ENCODE data around the gene BCHE.

The BCHE gene

DNA sequence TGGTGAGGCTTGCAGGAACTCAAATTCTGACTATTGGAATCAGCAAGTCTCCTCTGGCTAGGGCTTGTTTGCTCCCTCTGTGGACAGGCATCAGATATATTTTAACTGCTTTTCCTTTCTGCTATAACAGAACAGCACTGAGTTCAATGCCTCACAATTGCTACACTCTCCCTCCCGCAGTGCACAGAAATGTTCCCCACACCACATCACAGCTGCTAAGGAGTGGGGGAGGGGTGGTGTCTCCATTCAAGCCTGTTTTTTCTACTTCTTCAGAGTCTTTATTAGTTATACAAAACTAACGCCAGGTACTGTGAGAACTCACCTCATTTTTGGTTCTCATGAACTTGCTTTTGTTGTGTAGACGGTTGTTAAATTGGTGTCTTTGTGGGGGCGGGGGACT is 68.5 kb downstream of the BCHE start:
- intact Hi-C loops (cut with DNase I) = no loop called here
- no peak for DNase-seq

DNA sequence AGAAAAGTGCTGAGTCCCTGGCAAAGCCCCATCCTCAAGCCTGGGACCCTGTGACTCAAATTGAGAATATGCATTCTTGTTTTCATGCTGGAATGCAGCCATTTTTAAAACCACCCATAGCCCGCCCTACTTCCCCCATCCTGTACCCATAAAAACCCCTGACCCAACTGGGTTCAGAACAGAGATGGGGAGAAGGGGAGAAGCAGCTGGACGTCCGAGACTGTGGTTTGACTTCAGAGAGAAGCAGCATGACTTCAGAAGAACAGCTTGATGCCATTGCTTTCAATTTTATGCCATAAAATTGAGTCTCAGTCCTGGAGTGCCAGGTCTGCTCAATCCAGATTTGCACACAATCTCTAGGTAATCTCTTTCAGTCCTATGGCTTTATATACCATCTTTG is 78.2 kb downstream of the BCHE start:
- intact Hi-C loops (cut with DNase I) = no loop called here
- no peak for DNase-seq

DNA sequence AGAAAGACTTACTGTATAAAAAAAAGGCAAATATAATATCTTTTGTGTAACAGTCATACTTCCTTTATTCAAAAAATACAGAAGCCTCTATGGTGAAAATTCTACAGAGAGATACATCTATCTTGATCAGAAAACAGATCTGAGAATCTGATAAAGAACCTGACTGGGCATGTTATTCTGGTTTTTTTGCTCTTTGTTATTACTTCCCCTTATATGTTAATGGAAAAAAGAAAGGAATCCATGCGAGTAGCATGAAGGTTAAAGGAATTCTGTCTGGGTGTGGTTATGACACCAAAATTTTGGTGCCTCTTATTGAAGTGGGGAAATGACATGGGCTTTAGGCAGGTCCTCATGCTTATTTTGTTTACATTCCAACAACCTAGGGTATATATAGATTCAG is 81.7 kb downstream of the BCHE start:
- intact Hi-C loops (cut with DNase I) = no loop called here
- no peak for DNase-seq

DNA sequence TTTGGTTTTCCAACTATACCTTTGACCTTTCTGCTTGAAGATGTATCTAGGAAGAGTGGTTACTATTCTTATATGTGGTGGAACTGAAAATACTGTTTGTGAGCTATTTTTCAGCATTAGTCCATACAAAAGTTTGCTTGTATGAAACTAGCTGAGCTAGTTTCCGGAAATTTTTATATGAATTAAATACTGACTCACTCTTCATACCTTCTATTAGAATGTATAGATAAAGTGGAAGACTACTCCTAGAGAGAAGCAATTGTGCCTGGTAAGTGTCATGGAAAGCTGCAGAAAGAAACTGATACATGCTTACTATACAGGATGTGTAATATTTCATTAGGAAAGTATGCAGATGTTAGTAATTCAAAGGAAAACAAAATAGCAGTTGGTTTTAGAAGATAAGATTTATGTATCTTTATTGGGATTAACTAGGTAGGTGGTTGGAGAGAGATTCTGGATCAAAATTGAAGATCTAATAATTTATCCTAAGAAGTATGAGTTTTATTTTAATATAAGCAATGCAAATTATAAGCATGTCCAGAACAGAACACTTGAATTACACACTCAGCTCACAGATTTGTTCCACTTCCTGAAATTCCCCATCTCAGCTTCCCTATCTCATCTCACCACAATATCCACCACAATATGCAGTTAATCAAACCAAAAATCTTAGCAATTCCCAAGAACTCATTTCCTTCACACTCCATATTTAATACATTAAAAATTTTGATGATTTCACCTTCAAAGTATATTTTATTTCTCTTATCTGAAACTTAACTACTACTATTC is 82.8 kb downstream of the BCHE start:
- intact Hi-C loops (cut with DNase I) = no loop called here
- DNase-seq = no peak

DNA sequence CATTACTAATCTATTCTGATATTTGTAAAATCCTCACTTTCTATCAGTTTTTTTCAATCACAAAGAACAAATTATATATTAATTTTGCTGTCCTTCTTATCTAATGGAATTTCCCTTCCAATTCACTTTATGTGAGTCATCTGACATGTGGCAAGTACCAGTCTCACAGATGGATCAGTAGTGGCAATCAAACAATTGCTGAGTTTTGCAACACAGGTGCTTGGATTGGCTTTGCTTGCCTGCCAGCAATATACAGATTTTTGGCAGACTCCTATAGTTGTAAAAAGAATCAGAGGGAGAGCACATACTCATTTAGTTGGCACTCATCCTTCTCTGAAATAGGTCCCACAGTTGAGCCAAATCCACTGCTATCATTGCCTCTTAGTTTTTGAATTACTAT is 83.7 kb downstream of the BCHE start:
- DNase-seq = no peak
- intact Hi-C loops (cut with DNase I) = no loop called here

DNA sequence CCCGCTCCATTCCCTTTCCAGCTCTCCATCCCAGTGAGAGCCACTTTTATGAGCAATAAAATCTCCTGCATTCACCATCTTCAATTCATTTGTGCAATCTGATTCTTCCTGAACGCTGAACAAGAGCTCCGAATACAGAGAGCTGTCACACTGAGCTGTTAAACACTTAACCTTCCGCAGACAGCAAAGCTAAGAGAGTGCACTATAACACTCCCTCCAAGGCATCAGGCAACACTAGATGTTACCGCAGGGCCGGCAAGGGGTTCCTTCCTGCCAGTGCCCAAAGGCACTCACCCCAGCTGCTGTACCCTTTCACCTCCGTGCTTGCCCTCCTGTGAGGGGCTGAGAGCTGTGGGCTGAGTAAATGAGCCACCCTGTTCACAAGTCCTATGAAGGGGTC is 85.6 kb downstream of the BCHE start:
- intact Hi-C loops (cut with DNase I) = no loop called here
- DNase-seq = peak in 3 of 42 donors; percentile 11 to 28 (median 12)

DNA sequence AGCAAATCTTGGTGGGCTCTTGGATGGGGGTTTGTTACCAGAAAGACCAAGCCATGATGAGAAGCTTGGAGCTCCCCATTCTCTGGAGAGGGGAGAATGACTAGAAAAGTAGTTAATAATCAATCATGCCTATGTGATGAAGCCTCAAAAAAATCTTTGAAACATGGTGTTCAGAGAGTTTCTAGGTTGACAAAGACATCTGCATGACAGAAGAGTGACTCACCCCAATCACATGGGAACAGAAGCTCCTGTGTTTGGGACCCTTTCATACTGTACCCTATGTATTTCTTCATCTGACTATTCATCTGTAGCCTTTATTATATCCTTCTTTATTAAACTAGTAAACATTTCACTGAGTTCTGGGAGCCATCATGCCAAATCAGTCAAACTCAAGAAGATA is 87.4 kb downstream of the BCHE start:
- intact Hi-C loops (cut with DNase I) = no loop called here
- no peak for DNase-seq

DNA sequence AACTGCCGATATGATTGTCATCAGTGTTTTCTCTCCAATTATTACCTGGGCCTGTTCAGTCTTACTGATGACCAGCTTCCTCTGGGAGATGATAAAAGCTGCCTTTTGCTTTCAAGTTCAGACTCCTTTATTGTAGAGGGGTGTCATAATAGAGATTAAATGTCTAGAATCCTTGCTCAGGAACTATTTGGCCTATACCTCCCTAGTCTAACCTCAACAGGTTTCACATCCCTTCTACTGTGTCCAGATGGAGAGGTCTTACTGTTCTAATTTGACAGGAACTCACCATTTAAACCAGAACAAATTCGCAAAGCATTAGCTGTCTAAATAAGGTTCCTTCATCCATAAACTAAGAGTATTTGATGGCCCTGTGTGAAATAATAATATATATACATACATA is 88.0 kb downstream of the BCHE start:
- DNase-seq = no peak
- intact Hi-C loops (cut with DNase I) = no loop called here

DNA sequence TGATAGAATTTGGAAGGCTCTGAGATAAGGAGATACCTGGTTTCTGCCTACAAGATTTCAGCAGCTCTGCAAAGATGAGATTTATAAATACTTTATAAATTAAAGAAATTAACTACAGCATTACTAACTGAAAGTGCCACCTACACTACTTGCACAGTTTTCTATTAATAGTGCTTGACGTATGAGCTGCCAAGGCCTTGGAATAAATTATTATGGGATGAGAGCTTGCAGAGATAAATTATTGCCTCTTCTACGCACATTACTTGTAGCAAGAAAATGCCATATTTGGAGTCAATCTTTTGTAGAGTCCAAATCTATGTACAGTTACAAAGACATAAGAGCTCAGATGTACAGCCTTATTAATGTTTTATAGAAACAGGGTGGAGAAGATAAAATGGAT is 89.1 kb downstream of the BCHE start:
- intact Hi-C loops (cut with DNase I) = no loop called here
- peak in 8 of 42 donors; percentile 11 to 61 (median 22) for DNase-seq

DNA sequence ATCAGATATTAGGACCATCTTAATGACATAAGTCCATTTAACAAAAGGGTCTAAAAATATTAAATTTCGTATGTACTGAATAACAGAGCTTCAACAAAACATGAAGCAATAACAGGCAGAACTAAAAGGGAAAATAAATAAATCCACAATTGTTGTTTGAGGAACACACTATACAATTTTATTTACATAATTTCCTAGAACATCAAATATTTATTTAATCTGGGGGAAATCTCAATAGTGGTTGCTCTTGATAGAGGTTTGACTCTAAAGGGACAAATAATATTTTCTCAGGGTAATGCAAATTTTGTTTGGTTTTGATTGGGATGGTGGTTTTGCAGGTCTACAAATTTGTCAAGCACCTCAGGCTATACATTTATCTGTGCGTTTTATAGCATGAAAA is 90.3 kb downstream of the BCHE start:
- intact Hi-C loops (cut with DNase I) = no loop called here
- DNase-seq = no peak

DNA sequence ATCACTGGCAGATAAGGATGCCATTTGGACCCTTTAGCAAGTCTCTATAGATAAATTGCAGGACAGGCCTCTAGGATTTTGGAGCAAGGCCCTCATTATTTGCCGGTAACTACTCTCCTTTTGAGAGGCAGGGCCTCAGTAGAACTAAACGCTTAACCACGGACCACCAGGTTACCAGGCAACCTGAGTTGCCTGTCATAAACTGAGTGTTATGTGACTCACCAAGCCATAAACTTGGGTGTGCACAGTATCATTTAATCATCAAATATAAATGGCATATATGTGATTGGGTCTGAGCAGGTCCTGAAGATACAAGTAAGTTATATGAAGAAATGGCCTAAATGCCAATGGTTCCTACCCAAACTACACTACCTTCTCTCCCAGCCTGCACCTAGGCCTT is 93.2 kb downstream of the BCHE start:
- intact Hi-C loops (cut with DNase I) = no loop called here
- DNase-seq = no peak

DNA sequence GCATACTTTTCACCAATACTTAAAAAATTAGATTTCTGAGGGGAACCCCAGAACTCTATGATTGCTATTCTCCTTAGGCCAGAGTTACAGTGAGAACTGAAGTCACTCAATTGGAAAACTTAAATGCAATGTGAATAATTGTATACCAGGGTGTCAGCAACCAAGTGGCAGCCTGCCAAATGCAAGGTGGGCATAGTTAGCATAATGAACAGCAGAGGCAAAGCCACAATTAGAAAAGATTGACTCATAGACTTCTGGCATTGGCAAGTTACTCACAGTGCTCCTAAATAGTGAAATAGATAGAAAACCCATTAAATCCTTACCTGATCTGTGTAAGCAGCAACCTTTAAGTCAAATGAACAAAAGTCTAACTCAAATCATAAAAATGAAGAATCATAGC is 94.9 kb downstream of the BCHE start:
- intact Hi-C loops (cut with DNase I) = no loop called here
- peak; percentile 43 to 90 (median 75) for DNase-seq

DNA sequence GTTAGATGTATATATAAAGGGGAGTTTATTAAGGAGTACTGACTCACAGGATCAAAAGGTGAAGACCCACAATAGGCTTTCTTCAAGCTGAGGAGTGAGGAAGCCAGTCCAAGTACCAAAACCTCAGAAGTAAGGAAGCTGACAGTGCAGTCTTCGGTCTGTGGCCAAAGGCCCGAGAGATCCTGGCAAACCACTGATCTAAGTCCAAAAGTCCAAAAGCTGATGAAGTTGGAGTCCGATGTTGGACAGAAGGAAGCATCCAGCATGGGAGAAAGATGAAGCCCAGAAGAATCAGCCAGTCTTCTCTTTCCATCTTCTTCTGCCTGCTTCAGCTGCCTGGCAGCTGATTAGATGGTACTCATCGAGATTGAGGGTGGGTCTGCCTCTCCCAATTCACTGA is 107.5 kb downstream of the BCHE start:
- no peak for DNase-seq
- intact Hi-C loops (cut with DNase I) = no loop called here

DNA sequence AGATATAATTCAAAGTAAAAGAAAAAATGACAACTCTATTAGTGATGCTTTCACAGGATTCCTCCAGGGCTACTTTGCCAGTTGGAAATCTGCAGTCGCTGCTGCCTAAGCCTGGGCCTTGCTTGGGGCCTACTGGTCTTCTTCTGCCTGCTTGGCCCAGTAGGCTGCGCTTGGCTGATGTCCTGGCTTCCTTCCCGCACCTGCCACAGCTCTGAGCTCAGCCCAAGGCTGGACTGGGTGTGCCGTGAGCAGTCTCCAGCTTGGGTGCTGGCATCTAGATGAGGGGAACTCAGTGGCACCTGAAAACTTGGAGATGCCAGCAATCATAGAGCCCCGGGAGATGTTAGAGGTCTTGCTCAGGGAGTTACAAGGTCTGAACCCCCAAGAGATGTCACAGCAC is 108.3 kb downstream of the BCHE start:
- intact Hi-C loops (cut with DNase I) = no loop called here
- no peak for DNase-seq

DNA sequence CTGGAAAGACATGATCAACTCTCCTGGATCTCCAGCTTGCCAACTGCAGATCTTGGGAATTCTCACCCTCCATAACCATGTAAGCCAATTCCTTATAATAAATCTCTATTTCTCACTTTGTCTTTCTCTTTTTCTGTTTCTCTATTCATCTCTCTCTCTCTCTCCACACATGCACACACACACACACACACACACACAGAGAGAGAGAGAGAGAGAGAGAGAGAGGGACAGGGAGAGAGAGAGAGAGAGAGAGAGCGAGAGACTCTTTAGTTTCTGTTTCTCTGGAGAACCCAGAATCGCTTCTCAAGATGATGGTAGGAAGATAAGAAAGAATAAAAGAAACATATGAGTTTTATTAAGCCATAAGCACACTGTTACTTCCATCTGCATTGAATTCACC is 111.9 kb downstream of the BCHE start:
- intact Hi-C loops (cut with DNase I) = no loop called here
- DNase-seq = no peak

All from head of caudate nucleus (tissue), 42 donors.